ENCODE data around the gene PARD3. TPM values are rescaled to one million over a fixed set of nuclear protein-coding genes. Genes with fewer than 3 reads are reported as not detected.

The PARD3 gene
- polyA plus RNA-seq, 3 donors = 0.51 TPM; not detected in 2

GRCh38 chr10:34543716-34544115, 271.4 kb downstream of the PARD3 start:
- TF ChIP-seq, protein P1, sequence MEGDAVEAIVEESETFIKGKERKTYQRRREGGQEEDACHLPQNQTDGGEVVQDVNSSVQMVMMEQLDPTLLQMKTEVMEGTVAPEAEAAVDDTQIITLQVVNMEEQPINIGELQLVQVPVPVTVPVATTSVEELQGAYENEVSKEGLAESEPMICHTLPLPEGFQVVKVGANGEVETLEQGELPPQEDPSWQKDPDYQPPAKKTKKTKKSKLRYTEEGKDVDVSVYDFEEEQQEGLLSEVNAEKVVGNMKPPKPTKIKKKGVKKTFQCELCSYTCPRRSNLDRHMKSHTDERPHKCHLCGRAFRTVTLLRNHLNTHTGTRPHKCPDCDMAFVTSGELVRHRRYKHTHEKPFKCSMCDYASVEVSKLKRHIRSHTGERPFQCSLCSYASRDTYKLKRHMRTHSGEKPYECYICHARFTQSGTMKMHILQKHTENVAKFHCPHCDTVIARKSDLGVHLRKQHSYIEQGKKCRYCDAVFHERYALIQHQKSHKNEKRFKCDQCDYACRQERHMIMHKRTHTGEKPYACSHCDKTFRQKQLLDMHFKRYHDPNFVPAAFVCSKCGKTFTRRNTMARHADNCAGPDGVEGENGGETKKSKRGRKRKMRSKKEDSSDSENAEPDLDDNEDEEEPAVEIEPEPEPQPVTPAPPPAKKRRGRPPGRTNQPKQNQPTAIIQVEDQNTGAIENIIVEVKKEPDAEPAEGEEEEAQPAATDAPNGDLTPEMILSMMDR (IDR thresholded peaks at IDR 0.05) = no peak

DNA sequence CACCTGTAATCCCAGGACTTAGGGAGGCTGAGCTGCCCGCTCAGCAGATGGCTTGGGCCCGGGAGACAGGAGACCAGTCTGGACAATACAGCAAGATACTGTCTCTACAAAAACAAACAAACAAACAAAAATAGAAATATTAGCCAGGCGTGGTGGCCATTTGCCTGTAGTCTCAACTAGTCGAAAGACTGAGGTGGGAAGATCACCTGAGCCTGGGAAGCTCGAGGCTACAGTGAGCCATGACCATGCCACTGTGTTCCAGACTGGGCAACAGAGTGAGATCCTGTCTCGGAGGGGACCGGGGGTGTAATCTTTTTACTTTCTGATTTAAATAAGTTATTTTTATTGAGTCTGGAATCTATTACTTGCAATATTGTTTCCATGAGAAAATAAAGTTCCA, 274.6 kb downstream of the PARD3 start:
- no peaks in the 10 kb centered on the region for H3K9me3 ChIP-seq (replicated peaks in 1 of 2; ENCODE audit: control insufficient read depth in 1 of 2, insufficient read depth in 1 of 2, low read length in 2 of 2)
- TF ChIP-seq, protein P1 (IDR thresholded peaks at IDR 0.05) = no peak
- no peaks in the 10 kb centered on the region for H3K27me3 ChIP-seq (ENCODE audit: control insufficient read depth in 2 of 2, insufficient read depth in 2 of 2, low read length in 2 of 2)
- Mint-ChIP-seq H3K4me3 (no peak overlapping the region), H3K27me3 (ENCODE audit: low read depth in 3 of 3) (no peaks in the 10 kb centered on the region), H3K9me3 (no peaks in the 10 kb centered on the region), H3K36me3 (no peaks in the 10 kb centered on the region), H3K4me1 (no peaks in the 10 kb centered on the region), H3K27ac (no peak overlapping the region)
- no peaks in the 10 kb centered on the region for H3K36me3 ChIP-seq (replicated peaks in 1 of 2; ENCODE audit: control insufficient read depth in 1 of 2, insufficient read depth in 2 of 2, low read length in 2 of 2)
- 89% methylated on average over 5 of the region's 7 CpGs for WGBS (ENCODE audit: insufficient coverage)
- no peak overlapping the region for H2AFZ ChIP-seq (ENCODE audit: insufficient read depth, low read depth, low read length, poor library complexity, severe bottlenecking)
- intact Hi-C loops (cut with micrococcal nuclease) = no loop called here
- no peak overlapping the region for H3K9ac ChIP-seq (ENCODE audit: insufficient read depth, low read length, poor library complexity, severe bottlenecking)
- H3K27ac ChIP-seq (ENCODE audit: low read depth in 1 of 2, low read length in 2 of 2) = no peak overlapping the region
- no peaks in the 10 kb centered on the region for H3K4me1 ChIP-seq (ENCODE audit: control insufficient read depth in 1 of 2, insufficient read depth in 2 of 2, low read length in 2 of 2)
- no peak for DNase-seq
- no peak overlapping the region for H3K4me3 ChIP-seq (replicated peaks in 1 of 3; ENCODE audit: low read depth in 2 of 3, low read length in 3 of 3)
- no peaks in the 10 kb centered on the region for H3K79me2 ChIP-seq (ENCODE audit: insufficient read depth, low read length)
- H4K20me1 ChIP-seq (ENCODE audit: insufficient read depth, low read length) = no peaks in the 10 kb centered on the region
- no peak overlapping the region for H3K4me2 ChIP-seq (replicated peaks; ENCODE audit: extremely low read depth, low read length, poor library complexity, severe bottlenecking)

More at GRCh38 chr10:34543716-34544115, 271.4 kb downstream of the PARD3 start:
- Histone ChIP-seq H4K20me1 (ENCODE audit: insufficient read depth, low read length) (no peaks in the 10 kb centered on the region), H3K36me3 (replicated peaks in 1 of 2; ENCODE audit: control insufficient read depth in 1 of 2, insufficient read depth in 2 of 2, low read length in 2 of 2) (no peaks in the 10 kb centered on the region), H3K27me3 (ENCODE audit: control insufficient read depth in 2 of 2, insufficient read depth in 2 of 2, low read length in 2 of 2) (no peaks in the 10 kb centered on the region), H3K79me2 (ENCODE audit: insufficient read depth, low read length) (no peaks in the 10 kb centered on the region), H3K4me3 (replicated peaks in 1 of 3; ENCODE audit: low read depth in 2 of 3, low read length in 3 of 3) (no peak overlapping the region), H3K9ac (ENCODE audit: insufficient read depth, low read length, poor library complexity, severe bottlenecking) (no peak overlapping the region), H2AFZ (ENCODE audit: insufficient read depth, low read depth, low read length, poor library complexity, severe bottlenecking) (no peak overlapping the region), H3K27ac (ENCODE audit: low read depth in 1 of 2, low read length in 2 of 2) (no peak overlapping the region), H3K4me2 (replicated peaks; ENCODE audit: extremely low read depth, low read length, poor library complexity, severe bottlenecking) (no peak overlapping the region), H3K4me1 (ENCODE audit: control insufficient read depth in 1 of 2, insufficient read depth in 2 of 2, low read length in 2 of 2) (no peaks in the 10 kb centered on the region), H3K9me3 (replicated peaks in 1 of 2; ENCODE audit: control insufficient read depth in 1 of 2, insufficient read depth in 1 of 2, low read length in 2 of 2) (no peaks in the 10 kb centered on the region)
- WGBS (ENCODE audit: insufficient coverage) = no CpG with 5 or more reads among the region's 2 CpGs
- intact Hi-C loops (cut with micrococcal nuclease) = no loop called here
- Mint-ChIP-seq H3K36me3 (no peaks in the 10 kb centered on the region), H3K9me3 (no peaks in the 10 kb centered on the region), H3K4me1 (no peaks in the 10 kb centered on the region), H3K27me3 (ENCODE audit: low read depth in 3 of 3) (peaks cover 0 to 1% (median 0%) of the 10 kb centered on the region in 3 donors), H3K27ac (no peak overlapping the region), H3K4me3 (no peak overlapping the region)
- DNase-seq = no peak

Data from CD14-positive monocyte (primary cell).